NCI-H2081 treated with DMSO at 0.1 percent for 48 hours (cell line): ENCODE data around the gene FGF5.
"Not testable (repeated sequence)": the region's sequence is repeated elsewhere in the genome, so short reads cannot be mapped to it uniquely, and the experiment has no call there.

ENCODE experiments used
- DNase-seq: peaks from one replicate; lab custom pipeline; 2025; lab: John Stamatoyannopoulos, UW

Gene FGF5

DNA sequence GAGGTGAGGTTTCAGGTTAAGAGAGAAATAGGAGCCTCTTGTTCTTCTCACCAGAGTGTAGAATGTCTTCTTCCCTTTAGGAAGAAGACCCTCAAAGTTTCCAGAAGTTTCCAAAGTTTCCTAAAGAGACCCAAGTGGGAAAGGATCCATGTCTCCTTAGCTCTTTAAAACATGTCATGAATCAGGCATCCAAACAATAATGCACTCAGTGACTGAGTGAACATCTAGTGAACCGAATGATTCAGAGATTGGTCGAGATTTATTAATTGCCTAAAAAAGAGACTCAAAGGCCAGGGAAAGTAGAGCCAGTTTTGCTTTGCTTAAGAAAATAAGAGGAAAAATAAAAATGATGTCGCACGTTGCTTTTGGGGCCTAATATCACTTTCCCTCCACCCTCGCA is 29.4 kb downstream of the FGF5 start:
- no peak for DNase-seq

DNA sequence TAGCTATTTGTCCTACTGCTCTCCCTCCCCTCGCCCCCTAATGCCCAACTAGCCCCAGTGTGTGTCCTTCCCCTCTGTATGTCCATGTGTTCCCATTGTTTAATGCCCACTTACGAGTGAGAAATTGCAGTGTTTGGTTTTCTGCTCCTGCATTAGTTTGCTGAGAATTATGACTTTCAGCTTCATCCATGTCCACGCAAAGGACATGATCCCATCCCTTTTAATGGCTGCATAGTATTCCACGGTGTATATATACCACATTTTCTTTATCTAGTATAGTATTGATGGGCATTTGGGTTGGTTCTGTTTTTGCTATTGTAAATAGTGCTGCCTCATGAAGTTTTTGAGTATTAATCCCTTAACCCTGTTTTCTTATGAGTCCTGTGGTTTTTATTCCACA is 35.4 kb downstream of the FGF5 start:
- DNase-seq, result no peak

DNA sequence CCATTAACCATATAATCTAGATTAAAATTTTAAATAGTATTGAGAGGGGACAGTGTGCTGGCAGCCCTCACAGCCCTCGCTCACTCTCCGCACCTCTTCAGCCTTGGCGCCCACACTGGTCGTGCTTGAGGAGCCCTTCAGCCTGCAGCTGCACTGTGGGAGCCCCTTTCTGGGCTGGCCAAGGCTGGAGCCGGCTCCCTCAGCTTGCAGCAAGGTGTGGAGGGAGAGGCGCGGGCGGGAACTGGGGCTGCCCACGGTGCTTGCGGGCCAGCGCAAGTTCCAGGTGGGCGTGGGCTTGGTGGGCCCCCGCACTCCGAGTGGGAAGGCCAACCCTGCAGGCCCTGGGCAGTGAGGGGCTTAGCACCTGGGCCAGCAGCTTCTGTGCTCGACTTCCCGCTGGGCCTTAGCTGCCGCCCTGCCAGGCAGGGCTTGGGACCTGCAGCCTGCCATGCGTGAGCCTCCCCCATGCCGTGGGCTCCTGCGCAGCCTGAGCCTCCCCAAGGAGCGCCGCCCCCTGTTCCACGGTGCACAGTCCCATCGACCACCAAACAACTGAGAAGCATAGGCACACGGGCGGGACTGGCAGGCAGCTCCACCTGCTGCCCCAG is 36.3 kb downstream of the FGF5 start:
- no peak for DNase-seq

DNA sequence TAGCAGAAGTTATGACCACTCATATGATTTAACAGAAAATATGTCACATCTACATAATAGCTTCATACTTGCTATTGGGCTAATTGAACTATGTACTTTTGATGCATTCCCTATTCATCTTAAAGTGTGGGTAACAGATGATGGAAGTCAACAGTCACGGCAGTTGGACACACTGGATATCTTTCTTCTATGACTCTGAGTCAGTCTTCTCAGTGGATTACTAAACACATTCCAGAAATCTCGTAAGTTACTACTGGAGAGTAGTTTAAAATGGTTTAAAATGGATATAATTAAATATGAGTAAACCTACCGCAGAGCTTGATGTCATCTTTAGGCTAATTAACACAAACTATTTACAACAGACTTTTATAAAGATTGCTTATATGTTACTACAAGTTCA is 39.0 kb downstream of the FGF5 start:
- no peak for DNase-seq

DNA sequence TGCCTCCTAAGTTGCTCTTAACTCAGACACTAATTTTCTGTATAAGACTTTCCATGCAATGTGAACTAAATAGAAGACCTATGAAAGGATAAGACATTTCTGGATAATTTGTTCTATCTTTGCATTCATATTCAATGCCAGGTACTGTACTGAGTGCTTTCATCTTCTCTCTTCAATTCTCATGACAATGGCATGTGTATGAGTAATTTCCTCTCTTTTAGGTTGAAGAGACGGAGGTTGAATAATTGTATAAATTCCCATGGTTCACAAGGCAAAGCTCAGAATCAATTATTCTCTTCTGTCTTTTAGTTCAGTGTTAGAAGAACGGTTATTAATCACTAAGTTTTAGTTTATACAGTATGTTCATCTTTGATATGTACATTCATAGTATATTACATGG is 39.8 kb downstream of the FGF5 start:
- no peak for DNase-seq

DNA sequence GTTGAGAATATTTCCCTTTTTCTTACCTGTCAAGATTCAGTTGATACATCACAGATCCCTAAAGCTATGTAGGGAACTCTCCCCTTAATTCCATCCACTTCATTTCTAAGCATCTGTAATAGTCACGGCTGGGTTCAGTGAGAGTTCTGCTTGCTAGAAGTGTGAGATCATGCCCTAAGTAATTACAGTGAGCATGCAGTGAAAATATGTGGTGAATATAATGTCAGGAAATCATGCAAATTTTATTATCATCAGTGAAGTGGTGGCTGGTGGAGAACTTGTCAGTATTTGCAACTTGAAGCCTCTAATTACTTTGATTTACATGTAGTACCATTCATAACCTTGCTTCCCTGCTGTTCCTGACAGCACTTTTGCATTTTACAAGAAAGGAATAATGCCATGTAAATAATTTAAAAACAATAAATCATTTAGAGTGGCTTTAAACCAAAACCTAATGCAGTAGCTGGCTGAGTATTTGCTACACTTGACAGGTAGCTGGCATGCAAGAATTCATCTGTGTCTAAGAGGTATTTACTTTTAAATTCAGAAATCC is 40.8 kb downstream of the FGF5 start:
- peak; percentile 97 for DNase-seq

DNA sequence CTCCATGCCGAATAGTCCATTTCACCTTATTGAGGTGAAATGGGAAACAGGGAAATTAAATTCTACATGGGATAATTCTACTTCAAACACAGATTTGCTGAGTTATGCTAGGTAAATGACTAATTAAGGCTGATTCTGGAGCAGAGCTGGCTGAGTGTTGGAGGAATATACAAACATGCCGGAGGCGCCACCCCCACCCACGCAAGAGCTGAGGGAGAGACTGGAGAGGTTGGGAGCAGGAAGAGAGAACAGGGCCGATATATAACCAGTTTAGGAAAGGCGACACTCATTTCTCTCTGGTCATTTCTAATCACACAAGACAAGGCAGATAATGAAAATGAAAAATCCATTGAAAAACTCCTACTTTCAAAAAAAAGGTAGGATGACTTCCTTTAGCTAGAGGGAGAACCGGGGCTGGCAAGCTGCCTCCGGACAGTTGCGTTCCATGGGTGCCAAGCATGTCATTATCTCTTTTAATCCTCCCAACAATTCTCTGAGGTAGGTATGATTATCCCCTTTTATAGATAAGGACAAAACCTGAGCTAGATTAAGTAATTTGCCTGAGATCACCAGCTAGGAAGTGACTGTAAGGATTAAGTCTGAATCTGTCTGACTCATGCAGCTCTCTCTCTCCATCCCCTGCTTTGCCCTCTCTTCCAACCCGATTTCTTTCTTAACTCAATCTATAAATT is 41.5 kb downstream of the FGF5 start:
- no peak for DNase-seq

DNA sequence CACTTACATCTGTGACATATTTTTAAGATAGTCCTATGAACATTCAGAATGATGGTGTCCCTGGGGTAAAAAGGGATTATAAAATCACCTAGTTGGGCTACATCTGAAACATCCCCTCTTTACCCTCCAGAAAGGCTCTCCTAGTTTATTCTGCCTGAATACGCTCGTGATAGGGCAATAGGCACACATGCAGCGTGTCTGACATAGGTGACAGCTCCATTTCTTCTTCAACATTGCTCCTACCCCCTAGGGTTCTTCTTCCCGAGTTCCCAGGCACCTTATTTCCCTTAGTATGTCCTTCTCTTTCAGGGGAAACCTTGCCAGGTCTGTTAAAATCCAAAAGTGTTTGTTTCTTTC is 42.0 kb downstream of the FGF5 start:
- DNase-seq, result no peak

DNA sequence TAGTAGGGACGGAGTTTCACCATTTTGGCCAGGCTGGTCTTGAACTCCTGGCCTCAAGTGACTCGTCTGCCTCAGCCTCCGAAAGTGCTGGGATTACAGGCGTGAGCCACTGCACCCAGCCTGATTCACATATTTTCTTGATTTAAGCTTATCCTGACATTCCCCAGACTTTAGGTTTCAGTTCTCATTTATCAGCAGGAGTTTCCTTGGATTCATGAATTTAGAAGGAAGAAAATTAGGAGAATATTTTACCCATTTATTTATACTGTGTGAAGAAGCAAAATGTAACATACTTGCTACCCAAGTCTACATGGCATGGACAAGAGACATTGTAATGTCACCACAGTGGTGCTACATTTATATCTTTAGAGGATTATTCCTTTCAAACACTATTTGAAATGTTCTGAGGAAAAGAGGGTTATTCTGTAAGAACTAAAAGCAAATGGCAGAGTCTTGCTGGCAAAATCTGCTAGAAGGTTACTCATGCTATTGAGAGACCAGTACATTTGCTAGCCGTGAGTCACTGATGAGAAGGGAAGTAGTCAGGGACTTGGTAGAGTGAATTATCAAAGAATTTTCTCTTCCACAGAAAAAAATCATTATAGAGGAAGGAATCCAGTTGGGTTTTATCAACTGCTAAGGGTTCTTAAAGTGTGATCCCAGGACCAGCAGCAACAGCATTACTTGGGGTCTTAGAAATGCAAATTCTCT is 43.0 kb downstream of the FGF5 start:
- no peak for DNase-seq

DNA sequence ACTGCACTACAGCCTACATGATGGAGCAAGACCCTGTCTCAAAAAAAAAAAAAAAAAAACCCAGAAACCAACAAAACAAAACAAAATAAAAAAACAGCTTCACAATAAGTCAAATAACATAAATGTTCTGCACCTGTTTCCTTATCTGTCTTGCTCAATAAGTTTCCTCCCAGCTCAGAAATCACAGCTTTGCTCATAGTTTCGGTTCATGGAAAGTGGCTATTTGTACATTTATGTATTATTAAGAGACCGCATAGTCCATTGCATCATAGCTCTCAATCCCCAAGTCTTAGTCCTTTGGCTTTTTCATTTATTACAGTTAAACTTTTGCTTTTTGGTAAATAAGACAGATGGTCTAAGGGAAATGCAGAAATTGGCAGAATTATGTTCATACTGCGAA is 44.7 kb downstream of the FGF5 start:
- DNase-seq, result no peak

DNA sequence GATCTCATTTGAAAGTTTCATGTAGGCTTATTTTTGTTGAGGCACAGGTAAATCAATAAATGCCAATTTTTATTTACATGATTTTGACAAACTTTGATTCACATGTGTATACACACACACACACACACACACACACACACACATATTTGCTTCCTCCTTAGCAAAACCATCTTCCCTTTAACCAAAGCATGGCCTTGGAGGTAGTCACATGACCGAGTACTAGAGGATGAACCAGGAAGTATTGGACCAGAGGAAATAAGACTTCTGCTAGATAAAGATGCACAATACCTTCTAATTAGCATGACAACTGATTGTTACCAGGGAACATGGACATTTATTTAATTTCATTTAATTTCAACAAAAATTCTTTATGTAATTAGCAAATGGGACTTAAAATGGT is 45.7 kb downstream of the FGF5 start:
- no peak for DNase-seq

DNA sequence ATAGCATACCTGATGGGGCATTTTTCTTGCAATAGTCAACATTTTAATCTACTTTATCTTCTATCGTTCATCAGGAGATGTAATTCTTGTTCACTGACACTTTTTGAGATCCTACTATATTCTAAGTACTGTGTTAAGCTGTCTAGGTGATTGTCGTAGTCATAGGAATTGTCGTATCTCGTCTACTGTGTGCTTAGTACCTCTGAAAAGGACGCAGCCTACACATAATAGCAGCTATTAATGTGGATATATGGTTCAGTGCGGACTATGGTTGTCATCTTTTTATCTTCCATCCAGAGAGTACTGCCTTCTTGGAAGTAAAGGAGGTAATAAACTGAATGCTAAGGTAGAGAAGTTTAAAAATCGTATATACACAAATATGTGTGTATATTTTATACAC is 47.2 kb downstream of the FGF5 start:
- no peak for DNase-seq

DNA sequence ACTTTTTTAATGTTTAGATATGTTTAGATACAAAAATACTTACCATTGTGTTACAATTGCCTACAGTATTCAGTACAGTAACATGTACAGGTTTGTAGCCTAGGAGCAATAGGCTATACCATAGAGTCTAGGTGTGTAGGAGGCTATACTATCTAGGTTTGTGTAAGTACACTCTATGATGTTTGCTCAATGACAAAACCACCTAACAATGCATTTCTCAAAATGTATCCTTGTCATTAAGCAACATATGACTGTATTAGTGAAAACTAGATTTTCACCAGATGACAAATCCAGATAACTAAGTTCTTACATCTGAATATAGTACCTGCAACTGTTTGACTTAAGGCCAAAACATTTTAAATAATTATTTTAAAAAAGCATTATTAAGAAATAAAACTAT is 49.4 kb downstream of the FGF5 start:
- not testable (repeated sequence) for DNase-seq

DNA sequence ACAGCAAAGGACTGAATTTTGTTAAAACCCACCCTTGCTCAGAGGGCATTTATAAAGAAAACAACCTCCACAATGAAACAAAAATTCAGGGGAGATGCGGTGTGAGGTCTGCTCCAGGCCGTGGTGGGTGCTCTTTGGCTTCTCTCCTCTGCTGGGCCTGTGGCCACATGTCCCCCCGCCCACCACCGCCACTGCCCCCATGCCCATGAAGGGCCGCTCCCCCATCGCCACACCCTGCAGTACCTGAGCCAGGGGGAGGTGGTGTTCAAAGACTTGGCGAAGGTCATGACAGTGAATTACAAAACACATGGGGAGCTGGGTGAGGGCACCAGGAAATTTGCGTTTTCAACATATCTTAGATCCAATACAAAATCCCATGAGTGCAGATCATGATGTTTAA is 54.9 kb downstream of the FGF5 start:
- no peak for DNase-seq

DNA sequence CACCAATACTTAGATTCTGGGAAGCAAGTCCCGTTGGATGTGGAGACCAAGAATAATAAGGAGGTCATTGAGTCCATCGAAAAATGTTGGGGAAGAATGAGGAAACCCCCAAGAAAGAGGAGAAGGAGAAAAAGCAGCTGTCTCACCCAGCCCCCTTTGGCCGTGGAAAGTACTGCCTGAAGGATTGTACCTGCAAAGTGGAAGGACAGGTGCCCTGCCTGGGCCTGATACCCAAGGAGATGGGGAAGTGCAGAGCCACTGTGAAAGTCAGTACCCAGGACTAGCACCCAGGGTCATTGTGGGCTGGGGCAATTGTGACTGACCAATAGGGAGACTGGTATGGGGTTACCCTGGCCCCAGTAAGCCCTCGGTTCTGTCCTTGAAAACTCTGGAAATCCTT is 55.3 kb downstream of the FGF5 start:
- no peak for DNase-seq

DNA sequence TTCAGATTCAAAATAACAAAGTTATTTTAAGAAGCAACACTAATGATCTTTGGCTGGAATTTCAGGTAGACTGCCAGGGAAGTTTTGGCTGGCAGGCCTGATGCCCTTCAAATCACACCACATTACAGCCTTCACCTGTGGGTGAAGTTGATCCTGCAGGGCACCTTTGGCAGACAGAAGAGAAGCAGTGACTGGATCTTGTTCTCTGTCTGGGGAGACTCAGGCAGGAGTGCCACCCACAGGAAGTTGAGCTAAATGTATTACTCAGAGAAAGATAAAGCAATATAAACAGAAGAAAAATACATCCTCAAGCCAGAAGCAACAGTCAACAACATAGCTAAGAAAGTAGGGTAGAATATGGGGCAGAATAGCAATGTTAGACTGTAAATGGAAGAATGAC is 56.3 kb downstream of the FGF5 start:
- DNase-seq, result no peak

DNA sequence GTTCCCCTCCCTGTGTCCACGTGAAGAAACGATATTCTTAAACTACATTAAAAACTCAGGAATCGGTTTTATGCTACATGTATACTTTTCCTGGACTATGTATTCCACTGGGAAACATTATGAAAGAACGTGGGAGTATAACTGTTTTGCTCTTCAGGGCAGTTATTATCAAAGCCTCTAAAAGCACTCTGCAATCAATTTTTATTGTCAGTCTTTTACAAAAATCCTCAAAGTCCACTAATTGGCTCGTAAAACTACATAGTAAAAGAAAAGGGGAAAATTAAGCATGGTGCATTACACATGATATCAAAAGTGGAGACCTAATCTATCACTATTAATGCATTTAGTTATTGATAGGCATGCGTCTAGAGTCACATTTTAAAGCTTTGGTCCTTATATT is 57.7 kb downstream of the FGF5 start:
- no peak for DNase-seq

DNA sequence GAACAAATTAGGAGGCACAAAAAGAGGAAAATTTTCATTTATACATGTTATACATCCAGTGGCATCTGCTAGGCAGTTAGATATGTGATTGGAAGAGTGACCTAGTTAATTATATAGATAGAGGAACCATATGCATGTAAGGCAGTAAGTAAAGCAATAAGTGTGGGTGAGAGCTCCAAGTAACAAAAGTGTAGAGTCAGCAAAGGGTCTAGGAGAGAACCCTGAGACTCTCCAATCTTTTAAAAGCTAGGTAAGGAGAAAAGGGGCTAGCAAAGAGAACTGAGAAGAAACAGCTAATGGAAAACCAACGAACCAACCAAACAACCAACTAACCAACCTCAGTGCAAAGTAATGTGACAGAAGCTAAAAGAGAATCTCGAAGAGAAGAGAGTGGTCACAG is 65.2 kb downstream of the FGF5 start:
- DNase-seq, result no peak

DNA sequence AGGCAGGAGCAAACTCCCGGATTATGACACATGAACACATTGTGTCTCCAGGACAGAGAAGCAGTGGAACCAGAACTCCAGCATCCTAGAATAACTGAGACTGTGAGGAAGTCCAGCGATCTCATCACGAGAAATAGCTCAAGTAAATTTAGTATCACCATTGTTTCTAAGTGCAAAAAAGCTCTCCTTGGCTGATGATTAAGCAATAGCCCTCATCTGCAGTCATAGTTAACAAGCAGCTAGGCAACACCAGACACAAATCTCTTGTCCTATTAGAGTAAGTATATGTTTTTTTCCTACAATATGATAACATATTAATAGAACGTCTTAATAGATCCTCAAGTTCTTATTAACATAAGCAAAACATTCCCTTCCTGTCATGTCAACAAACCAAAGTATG is 66.7 kb downstream of the FGF5 start:
- DNase-seq, result no peak

DNA sequence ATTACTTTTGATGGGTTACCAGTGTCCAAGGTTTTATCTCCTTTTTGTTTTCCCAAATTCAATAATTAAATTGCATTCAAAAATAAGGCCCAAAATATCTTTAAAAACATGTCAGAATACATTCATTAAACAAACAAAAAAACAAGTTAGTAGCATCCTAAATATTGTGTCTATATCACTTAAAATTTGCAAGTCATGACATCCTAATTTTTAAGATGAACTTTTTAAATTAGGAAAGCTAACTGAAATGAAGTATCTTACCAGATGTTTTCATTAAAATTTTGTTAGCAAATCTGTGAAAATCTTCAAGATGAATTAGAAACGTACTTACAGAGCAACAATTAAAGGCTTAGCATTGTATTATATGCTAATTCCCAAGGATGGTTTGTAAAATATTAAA is 68.1 kb downstream of the FGF5 start:
- DNase-seq, result no peak

DNA sequence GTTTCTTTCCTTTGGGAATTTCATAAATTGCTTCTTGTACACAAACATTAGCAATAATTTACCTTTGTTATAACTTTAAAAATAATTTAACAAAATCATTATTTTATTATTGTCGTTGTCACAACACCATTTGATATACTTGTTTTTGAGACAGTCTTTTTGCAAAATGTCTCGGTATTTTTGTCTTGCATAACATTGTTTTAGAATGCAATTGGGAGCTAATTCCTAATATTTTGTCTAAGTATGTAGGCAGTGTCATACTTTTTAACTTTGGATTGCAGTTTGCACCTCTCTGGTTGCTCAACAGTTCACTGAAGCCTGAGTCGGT is 68.7 kb downstream of the FGF5 start:
- DNase-seq, result no peak

DNA sequence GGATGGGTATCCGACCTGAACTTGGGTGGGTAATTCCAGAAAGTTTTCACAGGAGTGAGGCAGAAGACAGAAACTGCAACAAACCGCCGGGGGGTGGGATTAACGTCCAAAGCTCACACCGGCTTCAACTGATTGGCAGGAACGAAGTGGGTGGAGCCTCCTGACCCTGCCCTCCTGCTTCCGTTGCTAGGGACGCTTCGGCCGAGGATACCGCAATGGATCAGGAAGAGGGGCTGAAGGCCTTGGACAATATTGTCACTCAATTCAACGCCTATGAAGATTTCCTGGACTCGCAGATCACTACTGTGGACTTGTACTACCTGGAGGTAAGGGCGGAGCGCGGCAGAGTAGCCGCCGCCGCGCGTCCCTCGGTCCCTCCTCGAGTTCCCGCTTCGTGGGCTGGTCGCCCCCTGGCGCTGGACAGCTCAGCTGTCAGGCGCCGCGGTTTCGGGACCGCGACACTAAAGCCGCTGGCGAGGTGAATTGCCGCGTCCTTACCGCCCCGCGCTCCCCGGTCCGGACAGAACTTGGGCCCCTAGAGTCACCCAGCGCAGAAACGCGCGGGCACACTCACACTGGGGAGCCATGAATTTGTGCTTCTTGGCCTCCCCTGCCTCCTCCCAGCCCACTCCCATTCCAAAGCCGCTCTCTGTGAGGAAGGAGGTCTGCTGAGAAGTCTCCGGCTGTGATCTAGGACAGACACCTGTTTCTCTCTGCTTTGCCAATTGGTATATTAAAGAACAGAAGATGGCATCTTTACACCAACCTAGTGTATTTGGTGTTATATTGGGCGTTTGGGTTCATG is 69.3 kb downstream of the FGF5 start, which contains the start of gene CFAP299:
CFAP299 (plus strand) TSS at position 177 of the 805 bp plus-strand sequence.
- peak; percentile 13 for DNase-seq

DNA sequence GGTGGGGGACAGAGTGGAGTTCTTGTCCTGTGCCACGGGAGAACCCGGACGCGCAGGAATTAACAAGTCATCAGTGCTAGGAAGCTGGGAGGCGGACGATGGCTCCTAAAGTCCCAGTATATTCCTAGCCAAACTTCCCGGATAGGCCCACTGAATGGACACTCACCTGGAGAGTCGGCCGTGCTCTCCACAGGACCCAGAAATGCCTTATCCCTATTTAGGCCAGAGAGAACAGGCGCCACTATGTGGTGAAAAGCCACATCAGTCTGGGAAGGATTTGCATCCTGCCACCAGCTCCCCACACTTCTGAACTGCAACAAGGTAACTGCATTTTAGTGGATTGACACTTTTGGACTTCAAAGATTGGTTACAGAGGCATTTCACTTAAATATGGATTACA is 70.1 kb downstream of the FGF5 start:
- DNase-seq, result no peak
